Brain microvascular endothelial cell (primary cell): ENCODE data around the gene BDKRB1.
A peak's percentile ranks its signal among the peaks of the same experiment; 100 is the strongest.
"Not testable (repeated sequence)": the region's sequence is repeated elsewhere in the genome, so short reads cannot be mapped to it uniquely, and the experiment has no call there.

Experiments used
- DNase-seq: peaks from one replicate; pipeline ENCODE4 v3.0.0-alpha.2; 2020
- H3K27ac ChIP-seq: fragments of 250-450 bp; sonication (Bioruptor Pico); 2 replicates; pipeline ENCODE4 v1.5.1; 2020; ENCODE audit warnings: mild to moderate bottlenecking, moderate library complexity
- H3K27me3 ChIP-seq: fragments of 250-450 bp; sonication (Bioruptor Pico); replicated peaks from 2 replicates; pipeline ENCODE4 v1.5.1; 2020; ENCODE audit warnings: mild to moderate bottlenecking
- H3K36me3 ChIP-seq: fragments of 250-450 bp; sonication (Bioruptor Pico); replicated peaks from 2 replicates; pipeline ENCODE4 v1.5.1; 2020; ENCODE audit warnings: mild to moderate bottlenecking
- H3K4me3 ChIP-seq: 2 replicates; pipeline ENCODE4 v1.5.1; 2011; ENCODE audit warnings: low read depth, mild to moderate bottlenecking, control low read depth, low read length, moderate library complexity
- CTCF ChIP-seq: IDR thresholded peaks from 2 replicates; pipeline ENCODE4 v1.5.1; 2011; ENCODE audit warnings: low read depth, mild to moderate bottlenecking, moderate library complexity, low read length, control low read depth, inconsistent platforms; ENCODE audit errors: missing control alignments
- in situ Hi-C: cut with HindIII; loops from 2 replicates; pipeline ENCODE4 v1.10.0; 2017; ENCODE audit warnings: low sequenced_read_pairs, low pct_ligation_motif_present

BDKRB1 gene

GRCh38 chr14:96243785-96244184 is 12.2 kb upstream of the BDKRB1 start:
- Histone ChIP-seq H3K27me3 (no peaks in the 10 kb centered on the region), H3K36me3 (no peaks in the 10 kb centered on the region), H3K4me3 (no peak overlapping the region), H3K27ac (no peak overlapping the region)
- no peak for TF ChIP-seq CTCF
- in situ Hi-C loops = no loop called here
- no peak for DNase-seq

- H3K4me3 ChIP-seq, H3K27ac ChIP-seq, DNase-seq, H3K36me3 ChIP-seq, in situ Hi-C loops, H3K27me3 ChIP-seq: not testable (repeated sequence)
Observed at GRCh38 chr14:96245074-96245473, 10.9 kb upstream of the BDKRB1 start.

GRCh38 chr14:96245710-96246538 is 10.1 kb upstream of the BDKRB1 start:
- no peak for TF ChIP-seq CTCF
- DNase-seq = peak; percentile 68
- Histone ChIP-seq H3K36me3 (no peaks in the 10 kb centered on the region), H3K4me3 (no peak overlapping the region), H3K27ac (peak overlapping the region; percentile 86), H3K27me3 (no peaks in the 10 kb centered on the region)
- in situ Hi-C loops = no loop called here

- in situ Hi-C loops = no loop called here
- peak overlapping the region; percentile 86 for H3K27ac ChIP-seq
Observed at GRCh38 chr14:96246539-96246847, 9.5 kb upstream of the BDKRB1 start.

GRCh38 chr14:96247031-96247430 is 9.0 kb upstream of the BDKRB1 start:
- Histone ChIP-seq H3K27ac (peak overlapping the region; percentile 86), H3K27me3 (no peaks in the 10 kb centered on the region), H3K4me3 (no peak overlapping the region), H3K36me3 (no peaks in the 10 kb centered on the region)
- TF ChIP-seq CTCF = no peak
- no peak for DNase-seq
- in situ Hi-C loops = no loop called here

More at GRCh38 chr14:96246539-96246847, 9.5 kb upstream of the BDKRB1 start:
- Histone ChIP-seq H3K4me3 (no peak overlapping the region), H3K36me3 (no peaks in the 10 kb centered on the region), H3K27me3 (no peaks in the 10 kb centered on the region)
- TF ChIP-seq CTCF = no peak
- peak; percentile 96 for DNase-seq

GRCh38 chr14:96249029-96249428 is 7.0 kb upstream of the BDKRB1 start:
- H3K27ac ChIP-seq = peak overlapping the region; percentile 15
- no peaks in the 10 kb centered on the region for H3K36me3 ChIP-seq
- no peak overlapping the region for H3K4me3 ChIP-seq
- TF ChIP-seq CTCF = no peak
- in situ Hi-C loops = no loop called here
- peak; percentile 70 for DNase-seq
- no peaks in the 10 kb centered on the region for H3K27me3 ChIP-seq
